ENCODE results near the gene CAMK2A.

DNA sequence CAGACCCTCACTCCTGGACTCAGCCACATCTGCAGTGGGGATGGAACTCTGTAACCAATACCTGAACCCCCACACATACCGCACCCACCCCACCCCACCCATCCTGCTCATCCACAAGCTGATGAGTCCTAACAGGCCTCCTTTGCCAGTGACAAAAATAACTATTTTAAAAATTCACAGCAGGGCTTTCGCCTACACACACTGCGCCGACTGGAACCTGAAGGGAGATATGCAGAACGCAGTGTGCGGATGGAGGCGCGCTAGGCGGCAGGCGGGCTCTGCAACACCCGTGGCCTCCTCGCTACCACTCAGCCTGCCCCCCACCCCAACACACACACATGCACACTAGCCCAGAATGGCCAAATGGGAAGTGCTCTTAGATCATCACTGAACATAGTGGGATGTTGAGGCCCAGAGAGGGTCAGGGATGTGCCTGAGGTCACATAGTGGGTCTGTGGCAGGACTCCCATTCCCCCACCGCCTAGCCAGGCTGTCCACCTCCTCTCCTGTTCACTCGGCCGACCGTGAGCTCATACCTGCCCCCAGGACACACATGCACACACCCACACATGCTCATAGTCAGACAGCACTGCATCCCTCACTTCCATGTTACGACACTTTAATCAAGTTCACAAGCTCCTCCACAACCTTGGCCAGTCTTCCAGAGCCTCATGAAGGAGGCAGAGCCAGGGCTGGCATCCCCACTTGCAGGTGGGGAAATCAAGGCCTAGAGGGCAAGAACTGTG, 6.3 kb upstream of the CAMK2A start:
- TF ChIP-seq, protein P1, sequence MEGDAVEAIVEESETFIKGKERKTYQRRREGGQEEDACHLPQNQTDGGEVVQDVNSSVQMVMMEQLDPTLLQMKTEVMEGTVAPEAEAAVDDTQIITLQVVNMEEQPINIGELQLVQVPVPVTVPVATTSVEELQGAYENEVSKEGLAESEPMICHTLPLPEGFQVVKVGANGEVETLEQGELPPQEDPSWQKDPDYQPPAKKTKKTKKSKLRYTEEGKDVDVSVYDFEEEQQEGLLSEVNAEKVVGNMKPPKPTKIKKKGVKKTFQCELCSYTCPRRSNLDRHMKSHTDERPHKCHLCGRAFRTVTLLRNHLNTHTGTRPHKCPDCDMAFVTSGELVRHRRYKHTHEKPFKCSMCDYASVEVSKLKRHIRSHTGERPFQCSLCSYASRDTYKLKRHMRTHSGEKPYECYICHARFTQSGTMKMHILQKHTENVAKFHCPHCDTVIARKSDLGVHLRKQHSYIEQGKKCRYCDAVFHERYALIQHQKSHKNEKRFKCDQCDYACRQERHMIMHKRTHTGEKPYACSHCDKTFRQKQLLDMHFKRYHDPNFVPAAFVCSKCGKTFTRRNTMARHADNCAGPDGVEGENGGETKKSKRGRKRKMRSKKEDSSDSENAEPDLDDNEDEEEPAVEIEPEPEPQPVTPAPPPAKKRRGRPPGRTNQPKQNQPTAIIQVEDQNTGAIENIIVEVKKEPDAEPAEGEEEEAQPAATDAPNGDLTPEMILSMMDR (conservative IDR thresholded peaks at IDR 0.05; ENCODE audit: low read depth in 2 of 2) = no peak
- no peak for TF ChIP-seq EZH2 (IDR thresholded peaks at IDR 0.05; ENCODE audit: low read depth, unreplicated experiment)
